NCI-H774 (cell line): ENCODE results near the gene ZNF45.
A peak's percentile ranks its signal among the peaks of the same experiment; 100 is the strongest.
"Not testable (repeated sequence)": the region's sequence is repeated elsewhere in the genome, so short reads cannot be mapped to it uniquely, and the experiment has no call there.

Source experiments
- DNase-seq: peaks from one replicate; lab custom pipeline; 2025; lab: John Stamatoyannopoulos, UW

Gene ZNF45

DNA sequence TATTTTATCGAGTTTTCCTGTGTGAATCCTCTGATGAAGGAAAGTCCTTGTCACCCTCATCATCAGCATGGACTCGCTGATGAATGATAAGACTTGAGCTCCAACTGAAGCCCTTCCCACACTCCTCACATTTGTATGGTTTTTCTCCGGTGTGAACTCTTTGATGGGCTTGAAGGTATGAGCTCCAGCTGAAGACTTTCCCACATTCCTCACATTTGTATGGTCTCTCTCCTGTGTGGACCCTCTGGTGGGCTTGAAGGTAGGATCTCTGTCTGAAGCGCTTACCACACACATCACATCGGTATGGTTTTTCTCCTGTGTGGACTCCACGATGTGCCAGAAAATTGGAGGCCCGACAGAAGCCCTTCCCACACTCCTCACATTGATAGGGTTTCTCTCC, 21.7 kb downstream of the ZNF45 start:
- DNase-seq: no peak

DNA sequence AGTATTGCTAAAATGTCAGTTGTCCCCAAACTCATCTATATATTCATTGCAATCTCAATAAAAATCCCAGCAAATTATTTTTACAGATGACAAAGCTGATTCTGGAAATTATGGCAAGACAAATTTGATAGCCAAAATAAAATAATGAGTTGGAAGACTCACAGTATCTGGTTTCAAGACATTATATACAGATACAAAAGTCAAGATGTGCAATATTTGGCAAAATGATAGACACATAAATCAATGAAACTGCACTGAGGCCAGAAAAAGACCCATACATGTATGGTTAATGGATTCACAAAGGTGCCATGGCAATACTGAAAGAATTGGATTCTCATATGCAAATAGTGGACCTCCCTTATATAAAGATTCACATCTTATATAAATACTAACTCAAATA, 24.2 kb downstream of the ZNF45 start:
- DNase-seq: no peak

DNA sequence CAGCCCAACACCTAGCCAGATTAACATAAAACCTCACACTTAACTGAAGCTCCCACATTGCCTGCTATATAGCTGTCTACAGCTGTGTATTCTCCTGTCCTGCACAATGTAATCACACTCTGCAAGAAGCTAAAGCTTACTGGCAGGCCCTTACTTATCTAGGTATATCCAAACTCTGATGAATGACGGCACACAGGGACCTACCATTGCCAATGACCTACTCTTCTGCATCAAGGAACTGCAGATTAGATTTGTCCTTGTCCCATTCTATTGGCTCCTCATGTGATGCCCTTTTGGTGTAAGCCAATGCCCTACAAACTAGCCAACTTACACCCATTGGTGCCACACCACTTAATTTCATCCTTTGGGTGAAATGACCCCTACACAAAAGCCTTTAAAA, 26.4 kb downstream of the ZNF45 start:
- DNase-seq: no peak

DNA sequence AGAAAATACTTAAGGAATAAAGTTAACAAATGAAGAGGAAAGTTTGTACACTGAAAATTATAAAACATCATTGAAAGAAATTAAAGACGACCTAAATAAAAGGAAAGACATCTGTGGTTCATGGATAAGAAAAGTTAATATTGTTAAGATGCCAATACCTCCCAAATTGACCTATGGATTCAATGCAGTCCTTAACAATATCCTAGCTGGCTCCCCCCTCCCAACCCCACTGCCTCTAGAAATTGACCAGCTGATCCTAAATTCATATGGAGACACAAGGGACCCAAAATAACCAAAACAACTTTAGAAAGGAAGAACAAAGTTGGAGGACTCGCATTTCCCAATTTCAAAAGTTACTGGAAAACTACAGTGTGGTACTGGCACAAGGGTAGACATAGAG, 28.3 kb downstream of the ZNF45 start:
- DNase-seq: no peak

DNA sequence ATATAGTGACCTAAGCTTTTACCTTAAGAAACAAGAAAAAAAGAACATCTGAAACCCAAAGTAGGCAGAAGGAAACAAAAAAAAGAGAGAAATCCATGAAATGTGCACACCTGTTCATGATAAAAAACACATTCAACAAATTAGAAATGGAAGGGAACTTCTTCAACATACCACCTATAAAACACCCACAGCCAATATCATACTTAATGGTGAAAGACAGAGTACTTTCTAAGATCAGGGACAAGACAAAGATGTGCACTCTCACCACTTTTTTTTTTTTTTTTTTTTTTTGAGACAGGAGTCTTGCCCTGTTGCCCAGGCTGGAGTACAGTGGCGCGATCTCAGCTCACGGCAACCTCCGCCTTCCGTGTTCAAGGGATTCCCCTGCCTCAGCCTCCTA, 29.2 kb downstream of the ZNF45 start:
- no peak for DNase-seq

DNA sequence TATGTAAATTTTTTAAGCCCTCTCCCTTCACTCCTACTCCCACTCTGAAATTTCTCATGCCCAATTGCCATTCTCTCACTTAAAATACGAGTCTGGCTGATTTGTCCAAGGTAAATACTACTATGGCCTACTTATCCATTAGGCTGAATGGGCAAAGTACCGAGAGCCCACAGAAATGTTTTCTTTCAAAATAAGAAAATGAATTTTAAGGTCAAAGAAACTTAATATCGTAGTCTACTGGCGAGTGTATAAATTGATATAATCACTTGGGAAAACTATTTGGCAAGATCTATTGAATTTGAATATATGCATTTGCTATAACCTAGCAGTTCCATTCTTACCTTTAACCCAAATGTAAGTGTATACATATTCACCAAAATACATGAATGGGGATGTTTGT, 32.7 kb downstream of the ZNF45 start:
- DNase-seq: no peak

DNA sequence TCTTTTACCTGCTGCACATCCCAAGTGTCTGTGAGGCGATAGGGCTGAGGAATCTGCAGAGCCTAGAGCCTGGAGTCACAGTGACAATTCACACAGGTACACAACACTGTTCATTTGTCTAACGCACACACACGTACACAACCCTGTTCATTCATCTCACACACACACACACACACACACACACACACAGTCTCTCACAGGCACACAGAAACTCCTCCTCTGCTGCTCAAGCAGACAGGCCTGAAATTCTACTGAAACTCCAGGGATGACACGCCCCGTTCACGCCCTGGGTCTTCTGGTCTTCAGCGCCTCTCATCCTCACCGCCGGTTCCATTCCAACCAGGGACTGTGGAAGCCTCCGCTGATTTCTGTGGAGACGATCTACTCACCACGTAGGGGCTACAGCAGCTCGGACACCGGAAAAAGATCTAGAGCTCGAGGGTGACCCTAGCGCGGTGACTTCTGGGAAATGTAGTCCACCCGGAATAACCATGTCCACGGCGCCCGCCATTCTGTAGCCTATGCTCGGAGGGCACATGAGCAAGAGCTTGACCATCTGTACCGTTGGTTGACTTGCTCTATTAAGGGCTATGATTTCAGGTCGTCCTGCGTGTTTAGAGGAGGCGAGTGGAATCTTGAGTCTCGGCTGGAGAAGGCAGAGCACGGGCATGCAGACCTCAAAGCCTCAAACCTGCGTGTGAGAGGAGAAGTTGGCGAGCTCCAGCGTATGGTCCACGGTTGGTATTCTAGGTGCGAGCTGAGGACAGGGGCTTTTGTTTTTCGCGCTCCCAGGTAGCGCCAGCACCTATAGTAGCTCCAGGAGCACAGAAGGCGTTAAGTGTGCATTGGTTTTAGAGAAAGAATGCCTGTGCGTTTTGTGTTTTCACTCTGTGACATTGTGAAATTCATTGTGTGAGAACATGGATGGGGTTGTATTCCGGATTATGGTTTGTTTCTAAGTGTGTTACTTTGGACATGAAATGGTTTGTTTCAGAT, 33.4 kb downstream of the ZNF45 start:
- DNase-seq: peak; percentile 79

DNA sequence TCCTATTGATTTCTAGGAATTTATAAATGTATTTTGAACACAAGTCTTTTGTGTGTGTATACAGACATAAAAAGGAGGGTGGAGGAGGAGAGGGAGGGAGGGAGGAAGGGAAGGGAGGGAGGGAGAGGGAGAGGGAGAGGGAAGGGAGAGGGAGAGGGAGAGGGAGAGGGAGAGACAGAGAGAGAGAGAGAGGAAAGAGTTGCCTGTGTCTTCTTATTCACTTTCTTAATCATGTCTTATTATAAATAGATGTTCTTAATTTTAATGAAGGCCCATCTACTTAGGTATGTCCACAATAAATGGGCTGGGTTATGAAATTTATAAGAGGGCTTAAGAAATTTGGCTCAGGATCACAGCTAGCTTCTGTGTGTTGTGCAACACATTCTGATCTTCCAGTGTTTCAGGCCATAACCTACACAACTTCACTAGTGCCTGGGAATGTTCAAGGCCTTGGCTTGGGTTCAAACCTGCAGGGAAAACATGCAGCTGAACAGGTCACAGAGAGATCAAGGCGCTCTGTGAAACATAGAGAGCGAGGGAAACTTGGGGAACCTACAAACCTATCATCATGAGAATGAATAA, 39.3 kb downstream of the ZNF45 start:
- DNase-seq: no peak

DNA sequence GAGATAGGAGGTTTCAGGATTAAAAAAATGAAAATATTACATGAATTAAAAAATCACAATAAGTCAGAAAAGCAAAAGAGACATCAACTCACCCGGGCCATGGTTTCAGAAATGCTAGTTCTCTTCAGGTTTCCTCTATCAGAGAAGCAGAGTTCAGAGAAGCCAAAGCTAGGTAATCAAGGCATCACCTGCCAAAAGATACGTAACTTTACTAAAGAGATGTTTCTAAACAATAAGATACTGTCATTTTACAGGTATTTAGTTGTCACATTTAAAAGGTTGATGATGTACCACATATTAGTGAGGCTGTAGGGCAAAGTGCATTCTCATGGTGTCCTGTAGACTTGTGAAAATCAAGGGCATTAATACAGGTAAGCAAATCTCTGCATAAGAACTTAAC, 51.2 kb downstream of the ZNF45 start, which contains the start of gene ZNF404:
Gene ZNF404 (minus strand): TSS at position 101 of the 400 bp plus-strand sequence.
- no peak for DNase-seq

DNA sequence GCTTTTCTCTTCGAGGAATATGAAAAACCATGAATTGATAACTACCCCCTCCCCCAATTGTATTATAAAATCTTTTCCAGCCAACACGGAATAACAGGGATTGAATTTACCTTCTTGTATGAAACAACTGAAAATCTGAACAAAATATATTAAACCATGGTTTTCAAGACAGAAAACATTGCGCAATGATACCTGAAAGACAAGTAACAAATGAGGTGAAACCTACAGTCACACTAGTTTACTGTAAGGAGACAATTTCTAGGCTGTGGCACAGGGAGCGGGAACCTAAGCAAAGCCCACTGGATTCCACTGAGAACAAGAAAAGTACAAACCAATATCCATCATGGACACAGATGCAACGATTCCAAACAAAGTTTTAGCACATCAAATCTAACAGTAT, 54.6 kb downstream of the ZNF45 start:
- no peak for DNase-seq

DNA sequence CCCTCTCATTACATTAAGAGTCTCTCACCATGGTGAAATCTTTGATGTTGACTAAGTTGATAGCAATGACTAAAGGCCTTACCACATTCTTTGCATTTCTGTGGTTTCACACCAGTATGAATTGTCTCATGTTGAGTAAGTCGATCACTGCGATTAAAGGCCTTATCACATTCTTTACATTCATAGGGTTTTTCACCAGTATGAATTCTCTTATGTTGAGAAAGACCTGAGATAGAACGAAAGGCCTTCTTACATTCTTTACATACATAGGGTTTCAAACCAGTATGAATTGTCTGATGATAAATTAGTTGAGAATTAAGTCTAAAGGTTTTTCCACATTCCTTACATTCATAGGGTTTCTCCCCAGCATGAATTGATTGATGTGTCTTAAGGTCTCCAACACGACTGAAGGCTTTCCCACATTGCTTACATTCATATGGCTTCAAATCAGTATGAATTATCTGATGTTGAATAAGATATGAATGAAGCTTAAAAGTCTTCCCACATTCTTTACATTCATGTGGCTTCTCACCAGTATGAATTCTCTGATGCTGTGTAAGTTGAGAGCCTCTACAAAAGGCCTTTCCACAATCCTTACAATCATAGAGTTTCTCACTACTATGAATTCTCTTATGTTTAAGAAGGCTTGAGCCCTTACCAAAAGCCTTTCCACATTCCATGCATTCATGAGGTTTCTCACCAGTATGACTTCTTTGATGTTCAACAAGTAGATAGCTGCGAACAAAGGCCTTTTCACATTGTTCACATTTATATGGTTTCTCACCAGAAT, 62.3 kb downstream of the ZNF45 start:
- no peak for DNase-seq

DNA sequence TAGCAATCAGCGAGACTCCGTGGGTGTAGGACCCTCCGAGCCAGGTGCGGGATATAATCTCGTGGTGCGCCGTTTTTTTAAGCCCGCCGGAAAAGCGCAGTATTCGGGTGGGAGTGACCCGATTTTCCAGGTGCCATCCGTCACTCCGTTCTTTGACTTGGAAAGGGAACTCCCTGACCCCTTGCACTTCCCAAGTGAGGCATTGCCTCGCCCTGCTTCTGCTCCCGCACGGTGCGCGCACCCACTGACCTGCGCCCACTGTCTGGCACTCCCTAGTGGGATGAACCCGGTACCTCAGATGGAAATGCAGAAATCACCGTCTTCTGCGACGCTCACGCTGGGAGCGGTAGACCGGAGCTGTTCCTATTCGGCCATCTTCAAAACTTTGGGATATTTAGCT, 68.2 kb downstream of the ZNF45 start:
- not testable (repeated sequence) for DNase-seq
